Lung (tissue), 12 donors: Measurements from ENCODE around the gene ATP6V0B. TPM values are rescaled to one million over a fixed set of nuclear protein-coding genes. Genes with fewer than 3 reads are reported as not detected.

Experiments used
- ATAC-seq: fragments of 200-7000 bp; cut with Tn5 transposase; one replicate; pipeline ENCODE4 v1.9.1; 2020; ENCODE audit warnings: moderate number of reproducible peaks; ENCODE audit not compliant: insufficient read depth, low FRiP score
- DNase-seq, 3 donors: peaks; one replicate each; pipeline ENCODE4 v3.0.0-alpha.2; 2013 to 2017
- H3K27ac ChIP-seq, 2 donors: one replicate each; pipeline ENCODE4 v1.5.1; 2013; ENCODE audit warnings: mild to moderate bottlenecking in 2 of 2, moderate library complexity in 2 of 2, control low read depth in 1 of 2, inconsistent platforms in 1 of 2, low read depth in 1 of 2, low read length in 1 of 2
- H3K27me3 ChIP-seq, 3 donors: one replicate each; pipeline ENCODE4 v1.5.1; 2013; ENCODE audit warnings: low read length in 2 of 3; ENCODE audit not compliant: control insufficient read depth in 3 of 3, insufficient read depth in 3 of 3
- H3K36me3 ChIP-seq, 4 donors: one replicate each; pipeline ENCODE4 v1.5.1; 2013; ENCODE audit warnings: low read length in 4 of 4, mild to moderate bottlenecking in 1 of 4, moderate library complexity in 1 of 4; ENCODE audit not compliant: control insufficient read depth in 4 of 4, insufficient read depth in 4 of 4
- H3K4me1 ChIP-seq, 5 donors: one replicate each; pipeline ENCODE4 v1.5.1; 2013; ENCODE audit warnings: low read length in 5 of 5, mild to moderate bottlenecking in 2 of 5, moderate library complexity in 1 of 5; ENCODE audit not compliant: control insufficient read depth in 5 of 5, insufficient read depth in 5 of 5
- H3K4me3 ChIP-seq: one replicate; pipeline ENCODE4 v1.5.1; 2013; ENCODE audit warnings: mild to moderate bottlenecking, control low read depth, moderate library complexity
- H3K9ac ChIP-seq, 2 donors: one replicate each; pipeline ENCODE4 v1.5.1; 2013; ENCODE audit warnings: low read length in 2 of 2, control low read depth in 1 of 2; ENCODE audit not compliant: insufficient read depth in 1 of 2
- H3K9me3 ChIP-seq, 4 donors: one replicate each; pipeline ENCODE4 v1.5.1; 2013; ENCODE audit warnings: low read length in 3 of 4, mild to moderate bottlenecking in 1 of 4, moderate library complexity in 1 of 4; ENCODE audit not compliant: control insufficient read depth in 4 of 4, insufficient read depth in 3 of 4
- WGBS, 2 donors: extraction: QIAGEN DNeasy Blood & Tissue Kit; methylation state at CpG; one replicate each; pipeline ENCODE4 v1.1.7; 2013; 5-methylcytosine and 5-hydroxymethylcytosine counted together
- polyA plus RNA-seq, 2 donors: library from polyadenylated mRNA; stranded (reverse); fragments of 200-250 nt; gene quantifications; one replicate each; pipeline ENCODE4 v1.2.1, GENCODE V29; 2013
- total RNA-seq, 2 donors: library from RNA; depleted of rRNA in 1 of 2; stranded (reverse); fragments of >200 nt in 1 of 2; gene quantifications; one replicate each; pipeline ENCODE4 v1.2.1, GENCODE V29; 2014 to 2021
- TF ChIP-seq, protein P1 (sequence below): IDR thresholded peaks from 2 replicates; pipeline ENCODE4 v1.5.1; 2012; ENCODE audit warnings: mild to moderate bottlenecking; ENCODE audit errors: control extremely low read depth, extremely low read depth
- donor health status: control.
- donor health status: control.
- donor health status: Bipolar disorder and iron deficiency.
- donor health status: healthy.
- donor health status: DM: yes; HTN: yes; CAD: no.

The ATP6V0B gene
- total and polyA plus RNA-seq, 4 donors, result 71.2 to 484 (median 283) TPM

DNA sequence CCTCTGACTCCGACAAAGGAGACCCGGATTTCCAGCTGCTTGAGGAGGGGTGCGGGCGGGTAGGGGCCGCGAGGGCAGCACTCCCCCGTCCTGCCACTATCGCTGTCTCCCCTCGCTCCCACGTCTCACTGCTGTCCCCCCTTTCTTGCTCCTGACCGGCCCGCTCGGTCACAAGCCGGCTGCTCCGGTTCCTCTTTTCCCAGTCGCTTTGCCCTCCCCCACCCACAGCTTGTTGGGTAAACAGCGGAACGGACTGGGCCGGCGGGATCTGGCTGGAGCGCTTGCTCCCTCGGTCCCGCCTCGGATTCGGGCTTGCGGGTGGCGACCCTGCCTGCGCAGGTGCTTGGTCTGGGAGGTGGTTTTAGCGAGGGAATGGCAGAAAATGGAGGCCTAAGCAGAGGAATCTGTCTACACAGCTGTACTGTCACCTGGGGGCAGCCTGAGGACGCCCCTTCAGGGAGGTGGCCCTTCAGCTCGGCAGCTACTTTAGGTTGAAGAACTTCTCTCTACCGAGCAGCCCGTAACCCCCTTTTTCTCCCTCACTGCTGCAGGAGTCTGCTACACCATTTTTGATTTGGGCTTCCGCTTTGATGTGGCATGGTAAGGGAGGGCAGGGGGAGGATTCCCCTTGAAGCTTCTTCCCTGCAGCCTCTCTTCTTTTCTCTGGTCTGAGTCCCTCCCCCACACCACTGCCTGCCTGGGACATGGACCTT is 645 bp downstream of the ATP6V0B start:
- ATAC-seq, result peak; percentile 5
- peaks cover 0 to 39% (median 19%) of the 10 kb centered on the region in 5 donors for H3K4me1 ChIP-seq
- peak overlapping the region; percentile 69 for H3K4me3 ChIP-seq
- H3K9me3 ChIP-seq, result no peaks in the 10 kb centered on the region
- H3K27me3 ChIP-seq, result no peaks in the 10 kb centered on the region
- H3K9ac ChIP-seq, result peak overlapping the region; percentile 7 to 31
- DNase-seq, result peak; percentile 40 to 59 (median 44)
- TF ChIP-seq, protein P1, sequence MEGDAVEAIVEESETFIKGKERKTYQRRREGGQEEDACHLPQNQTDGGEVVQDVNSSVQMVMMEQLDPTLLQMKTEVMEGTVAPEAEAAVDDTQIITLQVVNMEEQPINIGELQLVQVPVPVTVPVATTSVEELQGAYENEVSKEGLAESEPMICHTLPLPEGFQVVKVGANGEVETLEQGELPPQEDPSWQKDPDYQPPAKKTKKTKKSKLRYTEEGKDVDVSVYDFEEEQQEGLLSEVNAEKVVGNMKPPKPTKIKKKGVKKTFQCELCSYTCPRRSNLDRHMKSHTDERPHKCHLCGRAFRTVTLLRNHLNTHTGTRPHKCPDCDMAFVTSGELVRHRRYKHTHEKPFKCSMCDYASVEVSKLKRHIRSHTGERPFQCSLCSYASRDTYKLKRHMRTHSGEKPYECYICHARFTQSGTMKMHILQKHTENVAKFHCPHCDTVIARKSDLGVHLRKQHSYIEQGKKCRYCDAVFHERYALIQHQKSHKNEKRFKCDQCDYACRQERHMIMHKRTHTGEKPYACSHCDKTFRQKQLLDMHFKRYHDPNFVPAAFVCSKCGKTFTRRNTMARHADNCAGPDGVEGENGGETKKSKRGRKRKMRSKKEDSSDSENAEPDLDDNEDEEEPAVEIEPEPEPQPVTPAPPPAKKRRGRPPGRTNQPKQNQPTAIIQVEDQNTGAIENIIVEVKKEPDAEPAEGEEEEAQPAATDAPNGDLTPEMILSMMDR, result no peak
- WGBS, 2 donors, result 1 to 2% methylated on average over 22 to 34 of the region's 34 CpGs
- peak overlapping the region; percentile 86 to 93 for H3K27ac ChIP-seq
- peaks cover 0 to 20% (median 17%) of the 10 kb centered on the region in 4 donors for H3K36me3 ChIP-seq

DNA sequence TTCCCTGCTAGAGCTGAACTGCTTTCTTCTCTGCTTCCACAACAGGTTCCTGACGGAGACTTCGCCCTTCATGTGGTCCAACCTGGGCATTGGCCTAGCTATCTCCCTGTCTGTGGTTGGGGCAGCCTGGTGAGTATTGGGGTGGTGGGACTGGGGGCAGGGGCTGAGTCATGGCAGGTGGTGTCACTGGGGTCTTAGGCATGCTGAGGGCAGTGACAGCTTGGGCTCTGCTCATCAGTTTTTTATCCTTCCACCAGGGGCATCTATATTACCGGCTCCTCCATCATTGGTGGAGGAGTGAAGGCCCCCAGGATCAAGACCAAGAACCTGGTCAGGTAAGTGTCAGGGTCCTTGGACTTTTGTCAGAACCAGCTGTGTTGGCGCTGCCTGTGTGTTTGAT is 1.3 kb downstream of the ATP6V0B start:
- Histone ChIP-seq H3K9me3 (no peaks in the 10 kb centered on the region), H3K4me1 (peaks cover 0 to 37% (median 19%) of the 10 kb centered on the region in 5 donors), H3K36me3 (peaks cover 0 to 20% (median 17%) of the 10 kb centered on the region in 4 donors), H3K4me3 (peak overlapping the region; percentile 69), H3K9ac (peak overlapping the region in 1 of 2 donors; percentile 7), H3K27me3 (no peaks in the 10 kb centered on the region), H3K27ac (no peak overlapping the region)
- no peak for ATAC-seq
- no peak for DNase-seq
- TF ChIP-seq, protein P1, result no peak
- WGBS, 2 donors, result 78 to 94% methylated on average over 4 of the region's 4 CpGs

DNA sequence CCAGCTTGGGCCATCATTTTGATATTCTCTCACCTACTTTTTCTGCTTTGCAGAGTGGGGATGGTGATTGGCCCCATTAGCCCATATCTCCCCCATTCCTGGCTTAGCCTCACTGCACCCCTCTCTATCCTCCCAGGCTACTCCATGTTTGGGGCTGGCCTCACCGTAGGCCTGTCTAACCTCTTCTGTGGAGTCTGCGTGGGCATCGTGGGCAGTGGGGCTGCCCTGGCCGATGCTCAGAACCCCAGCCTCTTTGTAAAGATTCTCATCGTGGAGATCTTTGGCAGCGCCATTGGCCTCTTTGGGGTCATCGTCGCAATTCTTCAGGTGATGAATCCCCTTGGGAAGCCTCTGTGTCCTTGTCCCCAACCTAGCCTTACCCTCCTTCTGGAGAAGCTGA is 2.1 kb downstream of the ATP6V0B start:
- H3K9ac ChIP-seq, result no peak overlapping the region
- H3K9me3 ChIP-seq, result no peaks in the 10 kb centered on the region
- H3K4me3 ChIP-seq, result no peak overlapping the region
- DNase-seq, result no peak
- ATAC-seq, result no peak
- peaks cover 0 to 21% (median 14%) of the 10 kb centered on the region in 4 donors for H3K36me3 ChIP-seq
- no peaks in the 10 kb centered on the region for H3K27me3 ChIP-seq
- 93 to 95% methylated on average over 8 of the region's 8 CpGs for WGBS, 2 donors
- TF ChIP-seq, protein P1, result no peak
- no peak overlapping the region for H3K27ac ChIP-seq
- peaks cover 0 to 37% (median 19%) of the 10 kb centered on the region in 5 donors for H3K4me1 ChIP-seq
